ENCODE results near the gene UGGT1. TPM values are rescaled to one million over a fixed set of nuclear protein-coding genes. Genes with fewer than 3 reads are reported as not detected.

The UGGT1 gene
- polyA plus RNA-seq, 3 donors: 38.3 to 39.5 (median 39.4) TPM

DNA sequence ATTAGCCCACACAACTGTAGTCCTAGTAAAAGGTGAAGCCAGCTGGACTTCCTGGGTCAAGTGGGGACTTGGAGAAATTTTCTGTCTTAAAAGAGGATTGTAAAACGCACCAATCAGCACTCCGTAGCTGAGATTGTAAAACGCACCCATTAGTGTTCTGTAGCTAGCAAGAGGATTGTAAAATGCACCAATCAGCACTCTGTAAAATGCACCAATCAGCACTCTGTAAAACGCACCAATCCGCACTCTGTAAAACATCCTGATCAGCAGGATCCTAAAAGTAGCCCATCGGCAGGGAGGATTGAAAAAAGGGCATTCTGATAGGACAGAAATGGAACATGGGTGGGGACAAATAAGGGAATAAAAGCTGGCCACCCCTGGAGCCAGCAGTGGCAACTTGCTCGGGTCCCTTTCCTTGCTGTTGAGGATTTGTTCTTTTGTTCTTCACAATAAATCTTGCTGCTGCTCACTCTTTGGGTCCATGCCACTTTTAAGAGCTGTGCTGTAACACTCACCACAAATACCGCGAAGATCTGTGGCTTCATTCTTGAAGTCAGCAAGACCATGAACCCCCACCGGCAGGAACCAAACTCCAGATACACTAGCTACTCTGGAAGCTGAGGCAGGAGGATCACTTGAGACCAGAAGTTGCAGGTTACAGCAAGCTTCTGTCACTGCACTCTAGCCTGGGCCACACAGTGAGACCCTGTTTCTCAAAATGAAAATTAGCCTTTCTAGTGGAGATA, 125.1 kb downstream of the UGGT1 start:
- no peak for DNase-seq (ENCODE audit: low read depth in 3 of 3, low spot score in 2 of 3)

DNA sequence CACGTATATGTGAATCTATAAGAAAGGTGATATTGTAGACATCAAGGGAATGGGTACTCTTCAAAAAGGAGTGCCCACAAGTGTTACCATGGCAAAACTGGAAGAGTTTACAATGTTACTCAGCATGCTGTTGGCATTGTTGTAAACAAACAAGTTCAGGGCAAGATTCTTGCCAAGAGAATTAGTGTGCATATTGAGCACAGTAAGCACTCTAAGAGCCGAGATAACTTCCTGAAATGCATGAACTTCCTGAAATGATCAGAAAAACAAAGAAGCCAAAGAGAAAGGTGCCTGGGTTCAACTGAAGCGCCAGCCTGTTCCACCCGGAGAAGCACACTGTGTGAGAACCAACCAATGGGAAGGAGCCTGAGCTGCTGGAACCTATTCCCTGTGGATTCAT, 126.7 kb downstream of the UGGT1 start:
- DNase-seq (ENCODE audit: low read depth in 3 of 3, low spot score in 2 of 3): no peak

DNA sequence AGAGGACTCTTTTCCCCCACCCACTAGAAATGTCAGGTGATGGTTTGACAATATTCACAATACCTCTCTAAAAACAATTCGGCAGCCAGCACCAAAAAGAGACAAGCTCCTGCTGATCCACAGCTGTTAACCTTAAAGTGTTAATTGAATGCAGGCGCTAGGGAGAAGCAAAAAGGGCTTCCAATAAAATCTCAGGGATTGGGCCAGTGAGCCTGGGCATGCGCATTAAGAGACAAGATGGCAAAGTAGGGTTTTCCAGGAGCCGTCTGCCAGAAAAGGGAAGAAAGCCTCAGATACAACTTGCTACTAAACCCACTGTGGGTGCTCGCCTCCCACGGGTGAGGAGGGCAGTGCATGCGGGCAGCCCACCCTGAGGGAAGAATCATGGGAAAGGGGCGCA, 128.9 kb downstream of the UGGT1 start:
- DNase-seq (ENCODE audit: low read depth in 3 of 3, low spot score in 2 of 3): no peak

DNA sequence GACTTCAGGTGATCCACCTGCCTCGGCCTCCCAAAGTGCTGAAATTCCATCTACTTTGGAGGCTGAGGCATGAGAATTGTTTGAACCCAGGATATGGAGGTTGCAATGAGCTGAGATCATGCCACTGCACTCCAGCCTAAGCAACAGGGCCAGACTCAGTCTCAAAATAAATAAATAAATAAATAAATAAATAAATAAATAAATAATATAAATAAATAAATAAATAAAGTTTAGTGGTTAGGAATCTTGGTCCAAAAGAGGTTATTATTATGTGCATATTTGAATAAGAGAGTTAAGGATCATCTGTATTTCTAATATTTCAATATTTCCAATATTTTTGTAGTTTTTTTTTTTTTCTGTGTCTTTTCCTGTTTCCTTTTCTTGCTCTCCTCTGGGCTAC, 136.9 kb downstream of the UGGT1 start:
- DNase-seq (ENCODE audit: low read depth in 3 of 3, low spot score in 2 of 3): no peak

DNA sequence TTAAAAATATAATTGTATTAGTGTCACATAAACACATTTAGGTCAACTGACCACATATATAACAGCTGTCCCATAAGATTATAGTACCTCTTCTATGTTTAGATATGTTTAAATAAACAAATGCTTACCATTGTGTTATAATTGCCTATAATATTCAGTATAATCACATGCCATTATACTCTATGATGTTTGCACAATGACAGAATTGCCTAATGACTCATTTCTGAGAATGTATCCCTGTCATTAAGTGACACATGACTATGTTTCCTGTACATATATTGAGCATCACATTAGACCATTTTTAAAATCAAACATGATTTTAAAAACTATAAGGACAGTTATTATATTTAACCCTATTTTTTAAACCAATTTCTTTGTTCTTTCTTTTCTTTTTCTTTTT, 137.9 kb downstream of the UGGT1 start:
- DNase-seq (ENCODE audit: low read depth in 3 of 3, low spot score in 2 of 3): no peak

DNA sequence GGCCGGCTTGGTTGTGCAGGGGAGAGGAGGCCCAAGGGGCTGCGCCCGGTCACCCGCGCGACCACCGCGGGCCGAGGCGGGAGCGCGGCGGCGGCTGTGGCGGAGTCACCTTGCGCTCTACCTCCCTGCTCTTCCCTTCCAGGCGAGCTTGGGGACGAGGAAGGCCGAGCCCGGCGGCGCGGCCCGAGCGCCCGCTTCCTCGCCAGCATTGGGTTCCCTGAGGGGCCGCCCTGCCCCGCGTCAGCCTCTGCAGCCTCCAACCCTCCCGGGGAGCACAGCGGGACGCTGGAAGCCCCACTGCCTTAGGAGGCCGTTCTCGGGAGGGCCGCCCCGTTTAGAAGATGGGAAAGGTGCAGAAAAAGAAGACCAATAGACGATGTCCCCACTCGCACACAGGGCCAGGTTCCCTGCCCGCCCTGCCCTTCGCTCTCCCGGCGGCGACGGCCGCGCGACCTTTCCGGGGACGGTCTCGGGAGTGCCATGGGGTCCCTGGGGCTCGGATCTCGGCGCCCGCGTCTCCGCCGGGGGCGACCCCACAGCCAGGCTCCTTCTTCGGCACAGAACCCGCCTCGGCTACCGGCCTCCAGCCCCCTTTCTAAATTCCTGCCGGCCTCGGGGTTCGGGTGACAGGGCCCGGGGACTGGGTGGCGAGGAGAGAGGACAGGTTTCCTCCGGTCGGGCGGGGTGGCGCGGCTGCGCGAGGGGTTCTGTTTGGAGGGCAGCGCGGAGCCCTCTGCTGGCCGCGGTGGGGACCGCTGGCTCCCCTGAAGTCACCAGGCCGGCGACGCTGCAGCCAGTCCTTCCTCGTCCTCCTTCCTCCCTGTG, 142.2 kb downstream of the UGGT1 start:
- peak; percentile 47 to 63 (median 53) for DNase-seq (ENCODE audit: low read depth in 3 of 3, low spot score in 2 of 3)

DNA sequence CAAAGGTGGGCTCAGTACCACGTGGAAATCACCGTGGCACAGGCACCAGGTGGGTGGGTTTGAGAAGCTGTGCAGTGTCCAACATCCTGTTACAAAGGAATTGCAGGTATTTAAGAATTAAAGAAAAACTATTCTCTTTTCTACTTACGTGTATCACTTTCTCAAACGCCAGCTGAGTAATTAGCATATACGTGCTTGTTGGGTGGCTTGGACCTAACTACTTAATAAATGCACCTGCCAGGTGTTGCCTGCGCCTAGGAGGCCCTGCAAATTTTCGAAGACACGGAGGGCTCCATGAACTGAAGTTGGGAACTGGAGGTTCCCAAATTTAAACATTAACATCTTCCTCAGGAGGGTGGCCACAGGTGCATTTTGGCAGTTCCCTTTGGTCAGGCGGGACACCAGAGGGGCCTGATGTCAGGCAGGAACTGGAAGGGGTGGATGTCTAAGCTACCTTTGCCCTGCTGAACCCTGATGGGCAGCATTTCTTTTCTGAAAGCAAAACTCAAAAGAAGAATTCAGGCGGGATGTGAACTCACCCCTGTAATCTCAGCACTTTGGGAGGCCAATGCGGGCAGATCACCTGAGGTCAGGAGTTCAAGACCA, 142.9 kb downstream of the UGGT1 start:
- no peak for DNase-seq (ENCODE audit: low read depth in 3 of 3, low spot score in 2 of 3)

DNA sequence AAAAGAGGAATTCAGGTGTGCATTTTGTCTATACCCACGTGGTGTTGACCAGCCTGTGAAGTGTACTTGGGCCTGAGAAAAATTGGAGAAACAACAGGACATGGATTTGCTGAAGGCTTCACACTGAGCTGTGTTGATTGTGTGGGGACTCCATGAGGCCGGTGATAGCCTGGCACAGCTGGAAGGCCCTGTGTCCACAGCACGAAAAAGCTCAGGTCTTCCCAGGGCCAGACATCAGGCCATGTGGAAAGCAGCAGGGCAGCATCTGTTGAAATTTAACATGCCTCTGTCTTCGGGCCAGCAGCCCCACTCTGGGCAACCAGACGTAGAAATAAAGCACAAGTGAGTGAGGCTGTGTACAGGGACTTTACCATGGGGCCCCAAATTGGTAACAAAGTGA, 143.6 kb downstream of the UGGT1 start:
- DNase-seq (ENCODE audit: low read depth in 3 of 3, low spot score in 2 of 3): no peak

DNA sequence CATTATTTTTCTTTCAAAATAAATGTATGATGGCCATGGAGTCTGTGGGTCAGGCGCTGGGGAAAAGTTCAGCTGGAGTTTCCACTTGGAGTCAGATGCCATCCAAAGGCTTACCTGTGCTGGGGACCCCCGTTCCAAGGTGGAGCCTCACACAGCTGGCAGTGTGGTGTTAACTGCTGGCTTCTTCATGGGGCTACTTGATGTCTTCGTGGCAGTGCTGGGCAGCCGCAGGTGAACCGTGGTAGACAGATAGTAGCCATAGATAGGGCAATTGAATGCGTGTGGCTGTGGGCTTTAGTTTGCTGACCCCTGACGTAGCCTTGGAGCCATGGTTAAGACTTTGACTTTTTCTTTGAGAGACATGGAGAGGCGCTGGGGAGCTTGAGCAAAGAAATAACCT, 144.6 kb downstream of the UGGT1 start:
- no peak for DNase-seq (ENCODE audit: low read depth in 3 of 3, low spot score in 2 of 3)

DNA sequence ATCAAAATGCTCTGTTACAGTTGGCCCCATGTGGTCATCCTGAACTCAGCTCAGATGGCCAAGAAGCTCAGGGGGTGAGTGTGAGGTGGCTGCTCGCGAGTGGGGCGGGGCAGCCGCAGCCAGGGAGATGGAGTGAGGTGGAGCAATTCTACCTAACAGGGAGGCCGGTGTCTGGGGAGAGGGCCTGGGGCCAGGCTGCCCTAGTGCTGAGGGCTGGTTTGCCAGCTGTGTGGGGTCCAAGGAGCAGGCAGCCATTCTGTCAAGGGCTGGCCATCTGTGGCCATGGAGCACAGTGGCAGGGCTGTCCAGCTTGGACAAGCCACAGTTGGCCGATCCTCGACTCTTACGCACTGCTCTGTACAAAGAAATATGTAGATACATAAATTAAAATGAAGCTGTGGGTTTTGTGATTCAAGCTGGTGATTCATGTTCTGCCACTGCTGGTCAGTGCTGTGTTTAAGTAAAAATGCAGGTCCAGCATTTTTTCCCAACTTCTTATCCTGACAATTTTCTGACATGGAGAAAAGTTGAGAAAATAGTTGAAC, 145.6 kb downstream of the UGGT1 start:
- no peak for DNase-seq (ENCODE audit: low read depth in 3 of 3, low spot score in 2 of 3)

DNA sequence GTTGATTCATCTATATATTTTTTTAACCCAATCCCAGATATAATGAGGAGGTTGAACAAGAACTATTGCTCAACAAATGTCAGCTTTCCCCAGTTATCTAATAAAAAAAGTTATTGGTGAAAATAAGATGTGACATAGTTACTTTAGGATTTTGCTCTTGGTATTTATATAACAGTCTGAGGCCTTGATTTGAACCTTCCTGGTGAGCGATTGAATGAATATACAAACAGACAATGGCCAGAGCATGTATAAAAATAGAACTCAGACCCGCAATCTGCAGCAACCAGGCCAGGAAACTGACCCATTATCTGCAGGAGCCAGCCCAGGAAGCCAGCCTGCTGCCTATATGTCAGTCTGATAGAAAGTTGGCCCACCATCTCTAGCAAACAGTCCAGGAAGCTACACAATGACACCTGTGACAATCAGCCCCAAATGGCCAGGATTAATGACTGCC, 146.1 kb downstream of the UGGT1 start:
- DNase-seq (ENCODE audit: low read depth in 3 of 3, low spot score in 2 of 3): no peak

DNA sequence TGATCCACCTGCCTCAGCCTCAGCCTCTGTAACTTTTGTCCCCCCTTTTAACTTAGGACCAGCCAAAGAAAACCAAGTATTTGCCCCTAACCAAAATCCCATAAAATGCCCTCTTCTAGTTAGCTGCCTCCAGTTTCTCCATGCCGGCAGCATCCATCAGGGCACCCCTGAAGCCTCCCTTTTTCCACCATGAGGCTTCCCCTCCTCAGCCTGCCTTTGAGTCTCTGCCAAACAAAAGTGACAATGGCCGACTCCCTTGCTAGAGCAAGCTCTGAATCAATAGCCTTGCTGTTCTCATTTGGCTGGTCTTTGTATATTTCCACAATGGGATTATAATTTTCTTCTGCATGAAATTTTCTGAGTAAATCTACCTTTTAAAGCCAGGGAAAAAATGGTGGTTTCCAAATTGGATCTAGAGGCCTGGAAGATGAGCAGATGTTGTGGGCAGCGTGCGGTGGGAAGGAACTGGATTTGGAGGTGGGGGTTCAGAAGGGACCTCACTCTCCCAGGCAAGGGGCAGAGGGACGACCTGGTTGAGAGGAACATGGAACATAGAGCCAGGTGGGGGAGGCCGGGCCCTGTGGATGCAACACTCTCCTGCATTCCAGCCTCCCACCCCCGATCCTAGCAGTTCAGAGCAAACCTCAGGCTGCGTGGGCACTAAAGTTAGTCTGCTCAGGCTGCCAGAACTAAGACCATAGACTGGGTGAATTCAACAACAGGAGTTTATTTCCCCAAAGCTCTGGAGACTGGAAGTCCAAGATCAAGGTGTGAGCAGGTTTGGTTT, 147.1 kb downstream of the UGGT1 start:
- no peak for DNase-seq (ENCODE audit: low read depth in 3 of 3, low spot score in 2 of 3)

DNA sequence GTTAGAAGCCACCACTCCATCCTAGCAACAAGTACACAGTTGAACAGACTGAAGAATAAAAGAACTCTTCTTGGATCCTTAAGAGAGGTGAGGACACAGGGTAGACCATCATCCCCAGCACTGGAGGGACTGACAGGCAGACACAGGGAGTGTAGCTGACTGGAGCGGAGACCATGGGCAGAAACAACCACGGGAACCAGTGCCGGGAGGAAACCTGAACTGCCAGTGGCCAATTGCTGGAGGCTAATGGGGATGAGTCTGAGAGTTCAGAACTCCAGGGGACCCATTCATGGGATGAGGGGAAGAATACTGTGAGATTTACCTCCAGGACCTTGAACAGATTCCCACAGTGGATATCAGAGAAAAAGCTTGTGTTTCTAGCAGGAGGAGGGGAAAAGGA, 150.9 kb downstream of the UGGT1 start:
- DNase-seq (ENCODE audit: low read depth in 3 of 3, low spot score in 2 of 3): no peak

Other genes with a start within 250 kb of the UGGT1 start
- 10 to 100 TPM; 36.6 to 37.9 (median 36.6) TPM for gene POLR2D, start 233.0 kb upstream of the UGGT1 start, polyA plus RNA-seq (ENCODE audit: insufficient read length in 3 of 3)
- gene AMMECR1L, start 205.2 kb upstream of the UGGT1 start, polyA plus RNA-seq (ENCODE audit: insufficient read length in 3 of 3): 10 to 100 TPM; 27.4 to 28.4 (median 28.1) TPM
- gene SAP130, start 63.1 kb upstream of the UGGT1 start, polyA plus RNA-seq (ENCODE audit: insufficient read length in 3 of 3): 10 to 100 TPM; 27.1 to 29.1 (median 27.7) TPM
- 10 to 100 TPM; 75.8 to 92.6 (median 78.8) TPM for gene HS6ST1, start 227.7 kb downstream of the UGGT1 start, polyA plus RNA-seq (ENCODE audit: insufficient read length in 3 of 3)

Measured in right renal cortex interstitium (tissue), 3 donors.